K562 (cell line): ENCODE measurements around the gene B3GNT4. TPM values are rescaled to one million over a fixed set of nuclear protein-coding genes. Genes with fewer than 3 reads are reported as not detected.
A peak's percentile ranks its signal among the peaks of the same experiment; 100 is the strongest.

Experiments used
- CLOCK ChIP-seq: fragments of 250-450 bp; sonication (Bioruptor Pico); IDR thresholded peaks from 2 replicates; pipeline ENCODE4 v1.4.0; 2020; ENCODE audit warnings: mild to moderate bottlenecking, moderate library complexity, borderline replicate concordance
- DEAF1 ChIP-seq: fragments of 450-650 bp; formaldehyde crosslinking; IDR thresholded peaks from 2 replicates; pipeline ENCODE4 v1.4.0; 2020; ENCODE audit warnings: mild to moderate bottlenecking, moderate library complexity
- ILF3 ChIP-seq: fragments of 450-650 bp; IDR thresholded peaks from 2 replicates; pipeline ENCODE4 v1.6.1; 2018; ENCODE audit warnings: antibody characterized with exemption, mild to moderate bottlenecking, moderate library complexity, borderline replicate concordance
- PHF8 ChIP-seq: fragments of 200-600 bp; sonication (generic); IDR thresholded peaks from 2 replicates; pipeline ENCODE4 v1.6.1; 2012; ENCODE audit warnings: mixed run types, mild to moderate bottlenecking, inconsistent platforms, low read length, moderate library complexity, borderline replicate concordance
- PYGO2 ChIP-seq: fragments of 450-650 bp; IDR thresholded peaks from 2 replicates; pipeline ENCODE4 v1.6.1; 2016; ENCODE audit warnings: mild to moderate bottlenecking, missing genetic modification characterization, moderate library complexity, missing compliant biosample characterization
- TAF9B ChIP-seq: fragments of 450-650 bp; IDR thresholded peaks from 2 replicates; pipeline ENCODE4 v1.6.1; 2018; ENCODE audit warnings: mild to moderate bottlenecking; ENCODE audit not compliant: partially characterized antibody
- ZEB2 ChIP-seq: fragments of 450-650 bp; IDR thresholded peaks from 2 replicates; pipeline ENCODE4 v1.6.1; 2016
- ZNF121 ChIP-seq: sonication (generic); formaldehyde crosslinking; conservative IDR thresholded peaks from 2 replicates; pipeline ENCODE4 v1.8.0; 2022; ENCODE audit warnings: missing genetic modification reagents
- ZNF133 ChIP-seq: fragments of 250-450 bp; sonication (Bioruptor Pico); IDR thresholded peaks from 2 replicates; pipeline ENCODE4 v1.4.0; 2020; ENCODE audit warnings: mild to moderate bottlenecking
- ZNF512 ChIP-seq: IDR thresholded peaks from 2 replicates; pipeline ENCODE4 v1.6.1; 2016; ENCODE audit warnings: missing genetic modification characterization, missing compliant biosample characterization
- ZNF740 ChIP-seq, 3 experiments: fragments of 200-800 bp in 1 of 3; sonication (Bioruptor generic) in 1 of 3; sonication (generic) in 1 of 3; formaldehyde crosslinking in 1 of 3; IDR thresholded peaks; 2 replicates each; pipeline versions ENCODE4 v1.6.1 to v1.8.0; 2016 to 2022; ENCODE audit warnings: mild to moderate bottlenecking in 2 of 3, missing compliant biosample characterization in 2 of 3, missing genetic modification characterization in 2 of 3, missing genetic modification reagents in 1 of 3
- polyA plus RNA-seq, 8 experiments: library from polyadenylated mRNA; depleted of rRNA in 4 of 8; stranded (reverse) in 5 of 8; unstranded in 3 of 8; fragments of >200 nt; fragmentation: Nextera tagmentation in 2 of 8; fragmentation: Illumina TruSeq in 1 of 8; extraction: Ambion mirVana in 2 of 8; extraction: Trizol in 1 of 8; gene quantifications; 2 replicates each; pipeline versions ENCODE4 v1.2.1 to v1.2.3, GENCODE V29; 2011 to 2014; ENCODE audit warnings: inconsistent platforms in 1 of 8, missing spikeins in 1 of 8
- total RNA-seq, 7 experiments: library from RNA; depleted of rRNA in 6 of 7; stranded (reverse); fragments of >200 nt in 6 of 7; fragmentation: Illumina TruSeq in 2 of 7; extraction: Trizol in 2 of 7; gene quantifications; 2 replicates each; pipeline versions ENCODE4 v1.2.1 to v1.2.3, GENCODE V29; 2011 to 2021; ENCODE audit warnings: low replicate concordance in 1 of 7

The B3GNT4 gene
- total and polyA plus RNA-seq, 9 of the 15 experiments (the other 6 are each of a cell fraction or from before 2014, with no cell fraction given): 0.17 to 3.2 (median 1.3) TPM

GRCh38 chr12:122226366-122227125 lies 23.0 kb downstream of the B3GNT4 start (continued):
- TF ChIP-seq PYGO2 (tag): no peak
- TF ChIP-seq ILF3: no peak
- TF ChIP-seq PHF8: no peak
- TF ChIP-seq CLOCK: no peak
- TF ChIP-seq ZEB2: no peak
- TF ChIP-seq ZNF121 (CRISPR knock-in tag): 0 out of 2 replicates have a peak, but pooled peaks have one; percentile 13
- TF ChIP-seq DEAF1 (CRISPR knock-in tag): no peak
- TF ChIP-seq ZNF740 (CRISPR knock-in tag; IDR thresholded peaks at IDR 0.05): 0 out of 2 replicates have a peak, but pooled peaks have one; percentile 67
- no peak for TF ChIP-seq ZNF740 (tag; IDR thresholded peaks at IDR 0.05)
- no peak for TF ChIP-seq ZNF512 (tag)
- TF ChIP-seq TAF9B: no peak
- TF ChIP-seq ZNF133 (CRISPR knock-in tag): no peak
